CD14-positive monocyte (primary cell): ENCODE measurements around the gene SIGLEC7. TPM values are rescaled to one million over a fixed set of nuclear protein-coding genes. Genes with fewer than 3 reads are reported as not detected.

Experiments
- DNase-seq, 3 donors: peaks; one replicate each; pipeline ENCODE4 v3.0.0-alpha.2; 2011 to 2022
- H2AFZ ChIP-seq: 2 replicates; pipeline ENCODE4 v1.6.0; 2012; ENCODE audit warnings: mild to moderate bottlenecking, low read depth, low read length, inconsistent platforms; ENCODE audit not compliant: insufficient read depth, poor library complexity, severe bottlenecking
- H3K27ac ChIP-seq, 2 donors: 1 replicate in 1 of 2; 2 replicates in 1 of 2; pipeline ENCODE4 v1.5.1; 2012 to 2013; ENCODE audit warnings: low read length in 2 of 2, control low read depth in 1 of 2, inconsistent platforms in 1 of 2, low read depth in 1 of 2, mild to moderate bottlenecking in 1 of 2
- H3K27me3 ChIP-seq, 2 donors: one replicate each; pipeline versions ENCODE4 v1.6.0 to v1.6.1; 2011 to 2013; ENCODE audit warnings: low read length in 2 of 2; ENCODE audit not compliant: control insufficient read depth in 2 of 2, insufficient read depth in 2 of 2
- H3K36me3 ChIP-seq, 2 donors: replicated peaks in 1 of 2; 1 replicate in 1 of 2; 2 replicates in 1 of 2; pipeline versions ENCODE4 v1.5.1 to v1.6.1; 2012 to 2013; ENCODE audit warnings: low read length in 2 of 2, control low read depth in 1 of 2, inconsistent platforms in 1 of 2, mild to moderate bottlenecking in 1 of 2; ENCODE audit not compliant: insufficient read depth in 2 of 2, control insufficient read depth in 1 of 2
- H3K4me1 ChIP-seq, 2 donors: 1 replicate in 1 of 2; 2 replicates in 1 of 2; pipeline versions ENCODE4 v1.5.1 to v1.6.1; 2012 to 2013; ENCODE audit warnings: low read length in 2 of 2, control low read depth in 1 of 2, inconsistent platforms in 1 of 2, mild to moderate bottlenecking in 1 of 2, moderate library complexity in 1 of 2; ENCODE audit not compliant: insufficient read depth in 2 of 2, control insufficient read depth in 1 of 2
- H3K4me2 ChIP-seq: replicated peaks from 2 replicates; pipeline ENCODE3; 2012; ENCODE audit warnings: low read length, moderate library complexity, mild to moderate bottlenecking; ENCODE audit not compliant: poor library complexity, severe bottlenecking; ENCODE audit errors: extremely low read depth
- H3K4me3 ChIP-seq, 3 experiments: fragments of 200-600 bp in 1 of 3; sonication (generic) in 1 of 3; replicated peaks in 1 of 3; 1 replicate in 2 of 3; 2 replicates in 1 of 3; pipeline ENCODE4 v1.5.1; 2011 to 2013; ENCODE audit warnings: low read length in 3 of 3, mild to moderate bottlenecking in 3 of 3, control low read depth in 2 of 3, low read depth in 2 of 3, inconsistent platforms in 1 of 3, moderate library complexity in 1 of 3
- H3K79me2 ChIP-seq: 2 replicates; pipeline ENCODE4 v1.6.0; 2012; ENCODE audit warnings: mild to moderate bottlenecking, control low read depth, inconsistent platforms, low read length, moderate library complexity; ENCODE audit not compliant: insufficient read depth
- H3K9ac ChIP-seq: 2 replicates; pipeline ENCODE4 v1.6.0; 2017; ENCODE audit warnings: low read length, mild to moderate bottlenecking; ENCODE audit not compliant: insufficient read depth, poor library complexity, severe bottlenecking
- H3K9me3 ChIP-seq, 2 donors: replicated peaks in 1 of 2; 1 replicate in 1 of 2; 2 replicates in 1 of 2; pipeline versions ENCODE4 v1.5.1 to v1.6.1; 2012 to 2013; ENCODE audit warnings: low read length in 2 of 2, control low read depth in 1 of 2; ENCODE audit not compliant: control insufficient read depth in 1 of 2, insufficient read depth in 1 of 2
- H4K20me1 ChIP-seq: 2 replicates; pipeline ENCODE4 v1.6.0; 2012; ENCODE audit warnings: mild to moderate bottlenecking, low read length, control low read depth, moderate library complexity; ENCODE audit not compliant: insufficient read depth
- H3K27ac Mint-ChIP-seq, 7 donors: one replicate each; pipeline ENCODE4 v1.8.0; 2020; ENCODE audit warnings: mild to moderate bottlenecking in 7 of 7, mixed read lengths in 7 of 7, moderate library complexity in 6 of 7, inconsistent platforms in 2 of 7
- H3K27me3 Mint-ChIP-seq, 3 donors: one replicate each; pipeline ENCODE4 v1.8.0; 2021 to 2022; ENCODE audit warnings: low read depth in 3 of 3, mild to moderate bottlenecking in 3 of 3, mixed read lengths in 3 of 3, moderate library complexity in 3 of 3, inconsistent platforms in 1 of 3
- H3K36me3 Mint-ChIP-seq, 2 donors: one replicate each; pipeline ENCODE4 v1.8.0; 2020; ENCODE audit warnings: mixed read lengths in 2 of 2, inconsistent platforms in 1 of 2, mild to moderate bottlenecking in 1 of 2
- H3K4me1 Mint-ChIP-seq: one replicate; pipeline ENCODE4 v1.8.0; 2020; ENCODE audit warnings: mild to moderate bottlenecking, mixed read lengths
- H3K4me3 Mint-ChIP-seq, 2 donors: one replicate each; pipeline ENCODE4 v1.8.0; 2020; ENCODE audit warnings: mild to moderate bottlenecking in 2 of 2, mixed read lengths in 2 of 2, moderate library complexity in 1 of 2
- H3K9me3 Mint-ChIP-seq, 7 donors: one replicate each; pipeline ENCODE4 v1.8.0; 2020 to 2022; ENCODE audit warnings: mixed read lengths in 7 of 7, mild to moderate bottlenecking in 6 of 7, moderate library complexity in 6 of 7, inconsistent platforms in 2 of 7
- WGBS: methylation state at CpG from one replicate; pipeline ENCODE4 v1.1.5; 2013; ENCODE audit warnings: missing lambda C conversion rate; ENCODE audit not compliant: insufficient coverage; 5-methylcytosine and 5-hydroxymethylcytosine counted together
- intact Hi-C, 2 donors: fragments of 100-400 bp; cut with micrococcal nuclease; formaldehyde crosslinking; loops; one replicate each; pipeline versions ENCODE4 v1.15.0 to v1.15.1; 2023
- polyA plus RNA-seq, 3 donors: library from polyadenylated mRNA; depleted of rRNA in 1 of 3; unstranded in 2 of 3; stranded (reverse) in 1 of 3; fragments of 300-500 nt in 2 of 3; fragments of >200 nt in 1 of 3; fragmentation: Illumina TruSeq in 2 of 3; gene quantifications; 1 replicate in 2 of 3; 2 replicates in 1 of 3; pipeline ENCODE4 v1.2.3, GENCODE V29; 2012 to 2021
- TF ChIP-seq, protein P1 (sequence below): fragments of 200-600 bp; IDR thresholded peaks from one replicate; pipeline ENCODE4 v1.8.0; 2022; ENCODE audit warnings: antibody characterized with exemption, mild to moderate bottlenecking

The SIGLEC7 gene
- polyA plus RNA-seq, 3 donors, result 71.8 to 93.3 (median 82.0) TPM

DNA sequence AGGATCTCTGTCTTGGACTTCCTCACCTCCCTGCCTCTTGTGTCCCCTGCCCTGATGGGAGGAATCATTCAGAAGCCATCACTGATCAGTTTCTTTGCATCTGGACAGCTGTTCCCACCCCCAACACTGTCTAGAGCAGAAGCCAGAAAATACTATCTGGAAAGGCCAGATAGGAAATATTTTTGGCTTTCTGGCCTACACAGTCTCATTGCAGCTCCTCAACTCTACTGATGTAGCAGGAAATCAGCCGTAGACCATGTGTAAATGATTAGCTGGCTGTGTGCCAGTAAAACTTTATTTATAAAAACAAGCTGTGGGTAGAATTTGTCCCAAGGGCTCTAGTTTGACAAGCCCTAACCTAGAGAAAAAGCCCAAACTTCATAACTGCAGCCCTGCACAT is 5.6 kb downstream of the SIGLEC7 start:
- no CpG with 5 or more reads among the region's 1 CpG for whole genome bisulfite sequencing
- Mint-ChIP-seq H3K4me1 (peaks cover 80% of the 10 kb centered on the region), H3K4me3 (no peak overlapping the region)

DNA sequence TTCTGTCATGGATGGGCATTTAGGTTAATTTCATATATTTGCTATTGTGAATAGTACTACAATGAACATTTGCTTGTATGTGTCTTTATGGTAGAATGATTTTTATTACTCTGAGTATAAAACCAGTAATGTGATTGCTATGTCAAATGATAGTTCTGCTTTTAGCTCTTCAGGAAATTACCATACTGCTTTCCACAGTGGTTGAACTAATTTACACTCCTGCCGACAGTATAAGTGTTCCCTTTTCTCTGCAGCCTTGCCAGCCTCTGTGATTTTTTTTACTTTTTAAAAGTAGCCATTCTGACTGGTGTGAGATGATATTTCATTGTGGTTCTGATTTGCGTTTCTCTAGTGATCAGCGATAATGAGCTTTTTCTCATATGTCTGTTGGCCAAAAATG is 6.5 kb downstream of the SIGLEC7 start:
- peak overlapping the region; percentile 67 to 95 (median 91) for H3K27ac Mint-ChIP-seq
- H4K20me1 ChIP-seq, result peaks cover 36% of the 10 kb centered on the region
- peaks cover 0 to 2% (median 2%) of the 10 kb centered on the region in 3 donors for H3K27me3 Mint-ChIP-seq
- intact Hi-C loops, result loop anchor here (5.0 kb wide), 2 partner anchors 36 to 41 kb away; partner anchors contain the start of gene CTU1 (in 1 of the 2)
- 7% methylated on average over 3 of the region's 3 CpGs for WGBS
- H3K9ac ChIP-seq, result no peak overlapping the region
- H3K4me3 ChIP-seq, result peak overlapping the region; percentile 5 to 68 (median 19)
- peaks cover 58 to 77% of the 10 kb centered on the region in 2 donors for H3K4me1 ChIP-seq
- H3K4me2 ChIP-seq, result peak overlapping the region; percentile 64
- peaks cover 84% of the 10 kb centered on the region for H3K79me2 ChIP-seq
- H3K4me3 Mint-ChIP-seq, result peak overlapping the region; percentile 58 to 85
- H3K36me3 Mint-ChIP-seq, result peaks cover 68 to 83% of the 10 kb centered on the region in 2 donors
- H3K4me1 Mint-ChIP-seq, result peaks cover 73% of the 10 kb centered on the region
- peak in 2 of 3 donors; percentile 47 to 63 for DNase-seq
- TF ChIP-seq, protein P1, sequence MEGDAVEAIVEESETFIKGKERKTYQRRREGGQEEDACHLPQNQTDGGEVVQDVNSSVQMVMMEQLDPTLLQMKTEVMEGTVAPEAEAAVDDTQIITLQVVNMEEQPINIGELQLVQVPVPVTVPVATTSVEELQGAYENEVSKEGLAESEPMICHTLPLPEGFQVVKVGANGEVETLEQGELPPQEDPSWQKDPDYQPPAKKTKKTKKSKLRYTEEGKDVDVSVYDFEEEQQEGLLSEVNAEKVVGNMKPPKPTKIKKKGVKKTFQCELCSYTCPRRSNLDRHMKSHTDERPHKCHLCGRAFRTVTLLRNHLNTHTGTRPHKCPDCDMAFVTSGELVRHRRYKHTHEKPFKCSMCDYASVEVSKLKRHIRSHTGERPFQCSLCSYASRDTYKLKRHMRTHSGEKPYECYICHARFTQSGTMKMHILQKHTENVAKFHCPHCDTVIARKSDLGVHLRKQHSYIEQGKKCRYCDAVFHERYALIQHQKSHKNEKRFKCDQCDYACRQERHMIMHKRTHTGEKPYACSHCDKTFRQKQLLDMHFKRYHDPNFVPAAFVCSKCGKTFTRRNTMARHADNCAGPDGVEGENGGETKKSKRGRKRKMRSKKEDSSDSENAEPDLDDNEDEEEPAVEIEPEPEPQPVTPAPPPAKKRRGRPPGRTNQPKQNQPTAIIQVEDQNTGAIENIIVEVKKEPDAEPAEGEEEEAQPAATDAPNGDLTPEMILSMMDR, result no peak
- H3K9me3 ChIP-seq, result no peaks in the 10 kb centered on the region
- H2AFZ ChIP-seq, result no peak overlapping the region
- peaks cover 0 to 5% (median 0%) of the 10 kb centered on the region in 7 donors for H3K9me3 Mint-ChIP-seq
- peaks cover 47 to 68% of the 10 kb centered on the region in 2 donors for H3K36me3 ChIP-seq
- H3K27me3 ChIP-seq, result no peaks in the 10 kb centered on the region
- H3K27ac ChIP-seq, result peak overlapping the region in 1 of 2 donors; percentile 63

More for the DNA sequence above, 5.6 kb downstream of the SIGLEC7 start:
- intact Hi-C loops, result loop anchor here (5.0 kb wide), 2 partner anchors 35 to 40 kb away; partner anchors contain the start of gene CTU1 (in 1 of the 2)
- H2AFZ ChIP-seq, result no peak overlapping the region
- H3K9me3 ChIP-seq, result no peaks in the 10 kb centered on the region
- H3K4me2 ChIP-seq, result peak overlapping the region; percentile 64
- Mint-ChIP-seq H3K27ac (peak overlapping the region in 5 of 7 donors; percentile 59 to 95 (median 87)), H3K36me3 (peaks cover 59 to 73% of the 10 kb centered on the region in 2 donors), H3K27me3 (peaks cover 0 to 2% (median 2%) of the 10 kb centered on the region in 3 donors), H3K9me3 (peaks cover 0 to 5% (median 0%) of the 10 kb centered on the region in 7 donors)
- H3K36me3 ChIP-seq, result peaks cover 38 to 59% of the 10 kb centered on the region in 2 donors
- H3K4me3 ChIP-seq, result no peak overlapping the region
- H4K20me1 ChIP-seq, result peaks cover 29% of the 10 kb centered on the region
- peak overlapping the region; percentile 14 to 63 for H3K27ac ChIP-seq
- H3K79me2 ChIP-seq, result peaks cover 91% of the 10 kb centered on the region
- H3K27me3 ChIP-seq, result no peaks in the 10 kb centered on the region
- H3K4me1 ChIP-seq, result peaks cover 67 to 86% of the 10 kb centered on the region in 2 donors
- TF ChIP-seq, protein P1, result no peak
- H3K9ac ChIP-seq, result no peak overlapping the region
- no peak for DNase-seq
